Measurements from ENCODE around the gene IRGQ. TPM values are rescaled to one million over a fixed set of nuclear protein-coding genes. Genes with fewer than 3 reads are reported as not detected.

Gene IRGQ
- total RNA-seq, 1 donor from 2014 or later, result 27.0 TPM

DNA sequence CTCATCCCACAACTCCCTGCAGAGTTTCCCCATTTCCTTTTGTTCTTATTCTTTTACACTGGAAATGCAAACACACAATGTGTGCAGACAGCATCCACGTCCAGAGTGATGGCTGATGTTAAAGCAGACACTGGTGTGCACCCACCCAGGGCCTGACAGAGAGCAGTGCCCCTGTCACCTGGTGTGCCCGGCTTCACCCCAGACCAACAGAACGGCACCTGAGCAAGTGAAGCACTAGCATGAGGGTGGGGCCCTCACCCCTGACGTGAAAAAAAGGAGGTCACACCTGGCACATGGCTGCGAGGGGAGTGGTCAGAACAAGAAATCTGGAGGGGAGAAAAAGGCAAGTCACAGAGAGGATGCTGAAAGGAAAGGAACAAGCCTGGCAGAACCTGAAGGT is 50.7 kb downstream of the IRGQ start:
- DNase-seq (ENCODE audit: low read depth, low spot score), result no peak

DNA sequence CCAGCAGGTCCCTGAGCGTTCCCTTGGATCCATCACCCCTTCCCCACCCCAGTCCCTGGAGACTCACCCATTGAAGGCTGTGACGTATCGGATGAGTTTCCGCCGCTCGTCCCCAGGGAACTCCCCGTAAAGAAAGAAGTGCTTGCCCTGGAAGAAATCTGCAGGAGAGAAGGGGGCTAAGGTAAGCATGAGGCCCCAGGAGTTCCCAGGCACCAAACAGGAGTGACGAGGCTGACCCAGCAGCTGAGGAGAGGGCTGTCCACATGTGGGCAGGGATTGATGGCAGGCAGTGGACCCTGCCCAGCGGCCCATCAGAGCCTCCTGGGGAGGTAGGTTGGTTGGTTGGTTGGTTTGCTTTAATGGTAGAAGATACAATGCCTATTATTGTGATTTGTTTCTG is 51.9 kb downstream of the IRGQ start:
- DNase-seq (ENCODE audit: low read depth, low spot score), result no peak

DNA sequence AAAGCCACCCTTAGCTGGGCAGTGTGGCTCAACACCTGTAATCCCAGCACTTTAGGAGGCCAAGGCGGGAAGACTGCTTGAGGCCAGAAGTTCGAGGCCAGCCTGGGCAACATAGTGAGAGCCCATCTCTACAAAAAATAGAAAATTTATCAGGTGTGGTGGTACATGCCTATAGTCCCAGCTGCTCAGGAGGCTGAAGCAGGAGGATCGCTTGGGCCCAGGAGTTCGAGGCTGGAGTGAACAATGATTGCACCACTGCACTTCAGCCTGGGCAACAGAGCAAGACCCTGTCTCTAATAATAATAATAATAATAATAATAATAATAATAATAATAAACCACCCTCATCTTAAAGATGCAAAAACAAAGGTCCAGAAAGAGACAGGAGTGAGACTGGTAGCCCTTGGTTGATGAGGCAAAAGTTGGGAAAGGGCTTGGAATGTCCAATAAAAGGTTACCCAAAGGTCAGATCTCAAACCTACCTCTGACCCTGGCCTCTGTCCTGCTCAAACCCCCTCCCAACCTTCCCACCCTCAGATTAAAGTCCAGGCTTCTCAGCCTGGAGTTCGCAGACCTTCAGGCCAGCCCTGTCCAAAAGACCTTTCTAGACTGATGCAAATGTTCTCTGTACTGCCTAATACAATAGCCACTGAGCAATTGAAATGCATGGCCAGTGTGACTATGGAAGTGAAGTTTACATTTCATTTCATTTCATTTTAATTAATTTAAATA is 53.8 kb downstream of the IRGQ start:
- DNase-seq (ENCODE audit: low read depth, low spot score), result no peak

DNA sequence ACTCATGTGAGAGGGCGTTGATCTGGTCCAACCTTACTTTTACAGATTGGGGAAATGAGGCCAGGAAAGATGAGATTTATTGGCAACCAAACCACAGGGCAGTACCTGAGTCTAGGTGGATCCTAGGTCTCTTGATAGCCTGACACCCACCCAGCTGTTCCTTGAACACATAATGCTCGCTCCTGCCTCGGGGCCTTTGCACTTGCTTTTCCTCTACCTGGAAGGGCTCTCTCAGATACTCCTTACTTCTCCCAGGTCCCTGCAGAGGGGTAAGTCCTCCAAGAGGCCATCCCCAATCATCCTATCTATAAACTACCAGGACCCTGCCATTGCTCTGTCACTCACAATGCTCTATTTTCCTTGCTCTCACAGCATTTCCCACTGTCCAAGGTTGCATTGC is 55.6 kb downstream of the IRGQ start:
- no peak for DNase-seq (ENCODE audit: low read depth, low spot score)

DNA sequence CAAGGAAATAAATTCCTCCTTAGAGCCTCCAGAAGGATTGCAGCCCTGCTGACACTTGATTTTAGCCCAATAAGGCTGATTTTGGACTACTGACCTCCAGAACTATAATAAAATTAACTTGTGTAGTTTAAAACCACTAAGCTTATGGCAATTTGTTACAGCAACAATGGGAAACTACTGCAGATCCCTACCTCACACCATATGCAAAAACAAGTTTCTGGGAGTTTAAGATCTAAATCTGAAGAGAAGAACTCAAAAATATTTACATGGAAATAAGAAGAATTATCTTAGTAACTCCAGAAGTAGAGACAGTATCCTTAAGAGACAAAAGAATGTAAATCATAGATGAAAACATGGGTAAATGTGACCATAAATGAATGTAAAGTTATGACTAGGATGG is 57.0 kb downstream of the IRGQ start:
- DNase-seq (ENCODE audit: low read depth, low spot score), result no peak

DNA sequence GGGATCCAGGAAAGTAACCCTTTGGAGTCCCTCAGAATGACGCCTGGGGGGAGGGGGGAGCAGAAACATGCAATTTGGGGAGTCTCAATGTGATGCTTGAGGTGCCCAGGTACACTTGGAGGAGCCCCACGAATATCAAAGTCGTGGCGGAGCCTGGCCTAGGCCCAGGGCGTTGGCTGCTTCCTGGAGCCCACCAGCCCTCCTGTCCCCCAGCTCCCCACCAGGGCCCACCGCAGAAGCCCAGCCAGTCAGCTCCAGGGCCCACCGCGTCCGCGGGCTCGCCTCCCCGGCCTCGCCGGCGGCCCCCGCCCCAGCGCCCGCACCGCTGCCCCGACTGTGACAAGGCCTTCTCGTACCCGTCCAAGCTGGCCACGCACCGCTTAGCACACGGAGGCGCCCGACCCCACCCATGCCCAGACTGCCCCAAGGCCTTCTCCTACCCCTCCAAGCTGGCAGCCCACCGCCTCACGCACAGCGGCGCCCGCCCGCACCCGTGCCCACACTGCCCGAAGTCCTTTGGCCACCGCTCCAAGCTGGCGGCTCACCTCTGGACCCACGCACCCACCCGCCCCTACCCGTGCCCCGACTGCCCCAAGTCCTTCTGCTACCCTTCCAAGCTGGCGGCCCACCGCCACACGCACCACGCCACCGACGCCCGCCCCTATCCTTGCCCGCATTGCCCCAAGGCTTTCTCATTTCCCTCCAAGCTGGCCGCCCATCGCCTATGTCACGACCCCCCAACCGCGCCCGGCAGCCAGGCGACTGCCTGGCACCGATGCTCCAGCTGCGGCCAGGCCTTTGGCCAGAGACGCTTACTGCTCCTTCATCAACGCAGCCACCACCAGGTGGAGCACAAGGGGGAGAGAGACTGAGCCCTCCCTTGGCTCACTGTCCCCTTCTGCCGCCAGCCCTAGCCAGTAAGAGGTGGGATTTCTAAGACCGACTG is 60.8 kb downstream of the IRGQ start:
- DNase-seq (ENCODE audit: low read depth, low spot score), result no peak

Other genes starting within 250 kb of the IRGQ start
- not detected in 2 replicates for gene CD177, start 242.4 kb downstream of the IRGQ start, total RNA-seq
- gene TEX101, start 181.2 kb downstream of the IRGQ start, total RNA-seq, result not detected in 2 replicates
- gene LYPD3, start 130.5 kb downstream of the IRGQ start, total RNA-seq, result not detected in 2 replicates
- gene PHLDB3, start 91.4 kb downstream of the IRGQ start, total RNA-seq, result 9.0 and 11.4 TPM in 2 replicates
- 69.9 and 81.1 TPM in 2 replicates for gene ETHE1, start 68.9 kb downstream of the IRGQ start, total RNA-seq
- gene ZNF575, start 62.9 kb downstream of the IRGQ start, total RNA-seq, result 0.07 TPM in 1 of 2 replicates, not detected in the other
- gene XRCC1, start 20.6 kb downstream of the IRGQ start, total RNA-seq, result 18.4 and 19.5 TPM in 2 replicates
- 0.73 and 2.3 TPM in 2 replicates for gene PINLYP, start 20.3 kb downstream of the IRGQ start, total RNA-seq
- 15.0 and 16.0 TPM in 2 replicates for gene ZNF576, start 461 bp upstream of the IRGQ start, total RNA-seq
- 0.04 TPM in 1 of 2 replicates, not detected in the other for gene SRRM5, start 16.0 kb upstream of the IRGQ start, total RNA-seq
- gene ZNF428, start 23.5 kb upstream of the IRGQ start, total RNA-seq, result 36.0 and 48.7 TPM in 2 replicates
- gene CADM4, start 43.7 kb upstream of the IRGQ start, total RNA-seq, result 4.3 and 5.6 TPM in 2 replicates
- 55.2 and 72.8 TPM in 2 replicates for gene PLAUR, start 74.0 kb upstream of the IRGQ start, total RNA-seq
- gene IRGC, start 119.9 kb upstream of the IRGQ start, total RNA-seq, result not detected in 2 replicates
- 5.9 and 10.4 TPM in 2 replicates for gene SMG9, start 158.8 kb upstream of the IRGQ start, total RNA-seq
- 0.46 and 0.49 TPM in 2 replicates for gene KCNN4, start 184.8 kb upstream of the IRGQ start, total RNA-seq
- gene LYPD5, start 206.3 kb upstream of the IRGQ start, total RNA-seq, result 0.39 and 0.53 TPM in 2 replicates
- 7.9 and 13.0 TPM in 2 replicates for gene ZNF283, start 231.2 kb upstream of the IRGQ start, total RNA-seq

Data from pulmonary artery endothelial cell (primary cell).